GM19372 (cell line): ENCODE results near the gene KHDC1.
"Not testable (repeated sequence)": the region's sequence is repeated elsewhere in the genome, so short reads cannot be mapped to it uniquely, and the experiment has no call there.

Experiments used
- ATAC-seq: cut with Tn5 transposase; IDR thresholded peaks from one replicate; pipeline ENCODE4 v1.9.1; 2021; ENCODE audit warnings: mild to moderate bottlenecking, low read depth, moderate library complexity; ENCODE audit not compliant: unreplicated experiment

Gene KHDC1, protein sequence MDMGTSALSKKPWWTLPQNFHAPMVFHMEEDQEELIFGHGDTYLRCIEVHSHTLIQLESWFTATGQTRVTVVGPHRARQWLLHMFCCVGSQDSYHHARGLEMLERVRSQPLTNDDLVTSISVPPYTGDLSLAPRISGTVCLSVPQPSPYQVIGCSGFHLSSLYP

DNA sequence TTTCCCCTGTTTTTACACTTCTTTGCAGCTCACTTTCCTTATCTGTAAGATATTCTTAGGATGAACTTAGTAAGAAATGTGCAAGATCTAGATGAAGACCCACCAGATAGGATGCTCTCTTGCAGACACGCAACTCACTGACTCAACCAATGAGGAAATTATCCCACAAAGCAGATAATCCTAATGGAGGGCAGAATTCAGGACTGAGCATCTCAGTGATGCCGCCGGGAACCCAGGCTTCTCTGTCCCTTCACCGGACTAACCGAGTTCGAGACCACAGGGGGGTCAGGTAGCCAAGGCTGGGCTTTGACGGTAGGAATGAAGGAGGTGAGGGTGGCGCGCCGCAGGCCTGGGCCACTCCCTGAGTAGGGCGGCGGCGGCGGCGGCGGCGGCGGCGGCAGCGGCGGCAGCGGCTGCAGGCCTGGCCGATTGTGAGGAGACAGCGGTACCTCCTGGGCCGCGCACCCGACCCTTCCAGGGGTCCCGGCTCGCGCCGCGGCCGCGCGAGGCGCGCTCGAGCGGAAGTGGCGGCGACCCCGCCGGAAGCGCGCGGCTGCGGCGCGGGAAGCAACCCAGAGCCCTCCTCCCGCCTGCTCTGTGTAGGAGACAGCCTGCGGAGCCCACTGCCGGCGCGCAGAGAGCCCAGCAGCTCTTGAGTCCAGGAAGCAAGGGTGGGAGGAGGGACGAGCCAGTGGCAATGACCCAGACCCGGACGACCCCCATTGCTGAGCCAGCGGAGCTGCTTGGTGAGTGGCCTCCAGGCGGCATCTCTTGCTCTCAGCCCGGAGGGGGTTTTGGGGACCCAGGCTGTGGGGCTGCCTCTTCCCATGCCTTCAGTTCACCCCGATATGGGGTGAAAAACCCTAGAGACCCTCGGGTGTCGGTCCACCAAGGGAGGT, at the start of gene KHDC1:
Gene KHDC1 (minus strand): TSS at position 526 of the 899 bp plus-strand sequence. CDS start 20,679 bp downstream, outside the sequence.
- ATAC-seq, result peak; percentile 88

DNA sequence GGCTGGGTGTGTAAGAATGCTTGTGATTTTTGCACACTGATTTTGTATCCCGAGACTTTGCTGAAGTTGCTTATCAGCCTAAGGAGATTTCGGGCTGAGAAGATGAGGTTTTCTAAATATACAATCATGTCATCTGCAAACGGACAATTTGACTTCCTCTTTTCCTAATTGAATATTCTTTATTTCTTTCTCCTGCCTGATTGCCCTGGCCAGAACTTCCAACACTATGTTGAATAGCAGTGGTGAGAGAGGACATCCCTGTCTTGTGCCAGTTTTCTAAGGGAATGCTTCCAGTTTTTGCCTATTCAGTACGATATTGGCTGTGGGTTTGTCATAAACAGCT, 47.5 kb upstream of the KHDC1 start:
- not testable (repeated sequence) for ATAC-seq

DNA sequence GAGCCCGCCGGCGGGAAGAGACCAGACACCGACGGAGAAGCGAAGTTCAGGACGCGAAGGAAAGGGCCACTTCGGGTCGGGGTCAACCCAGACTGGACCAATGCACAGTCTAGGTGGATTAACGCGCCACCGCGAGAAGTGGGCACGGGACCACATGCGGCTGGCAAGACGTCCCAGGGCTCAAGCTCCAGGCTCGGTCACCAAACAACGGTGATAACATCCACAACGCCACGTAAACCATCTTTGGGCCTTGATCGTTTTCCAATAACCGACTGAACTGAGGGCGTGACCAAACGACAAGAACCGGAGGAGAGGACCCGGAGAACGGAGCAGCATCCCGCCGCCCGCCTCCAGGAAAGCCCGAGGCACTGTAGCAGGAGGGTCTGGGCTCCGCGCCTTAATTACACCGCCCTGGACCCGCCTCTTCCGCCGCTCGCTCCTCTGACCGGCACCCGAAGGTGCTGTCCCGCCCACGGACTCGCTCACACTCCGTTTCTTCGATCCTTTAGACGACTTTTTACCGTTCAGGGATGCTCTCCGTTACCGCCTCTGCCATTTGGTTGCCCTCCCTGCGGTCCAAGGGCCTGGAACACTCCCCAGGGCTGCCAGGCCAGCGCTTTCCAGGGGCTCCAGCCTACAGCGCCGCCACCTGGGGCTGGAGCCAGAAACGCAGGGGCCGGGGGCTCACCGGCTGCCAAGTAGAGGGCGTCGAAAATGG, 46.9 kb upstream of the KHDC1 start:
- ATAC-seq, result peak; percentile 97

DNA sequence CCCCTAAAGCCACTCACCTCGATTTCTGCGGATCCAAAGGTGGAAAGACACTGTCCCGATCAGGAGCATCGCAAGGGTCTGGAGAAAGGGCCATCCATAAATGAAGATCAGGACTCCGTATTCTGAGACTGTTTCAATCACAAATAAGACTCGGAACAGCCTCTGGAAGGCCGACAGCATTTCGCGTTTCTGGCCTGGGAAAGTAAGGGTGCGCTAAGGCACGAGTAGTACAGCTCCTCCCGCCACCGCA, 46.5 kb upstream of the KHDC1 start:
- ATAC-seq, result no peak

DNA sequence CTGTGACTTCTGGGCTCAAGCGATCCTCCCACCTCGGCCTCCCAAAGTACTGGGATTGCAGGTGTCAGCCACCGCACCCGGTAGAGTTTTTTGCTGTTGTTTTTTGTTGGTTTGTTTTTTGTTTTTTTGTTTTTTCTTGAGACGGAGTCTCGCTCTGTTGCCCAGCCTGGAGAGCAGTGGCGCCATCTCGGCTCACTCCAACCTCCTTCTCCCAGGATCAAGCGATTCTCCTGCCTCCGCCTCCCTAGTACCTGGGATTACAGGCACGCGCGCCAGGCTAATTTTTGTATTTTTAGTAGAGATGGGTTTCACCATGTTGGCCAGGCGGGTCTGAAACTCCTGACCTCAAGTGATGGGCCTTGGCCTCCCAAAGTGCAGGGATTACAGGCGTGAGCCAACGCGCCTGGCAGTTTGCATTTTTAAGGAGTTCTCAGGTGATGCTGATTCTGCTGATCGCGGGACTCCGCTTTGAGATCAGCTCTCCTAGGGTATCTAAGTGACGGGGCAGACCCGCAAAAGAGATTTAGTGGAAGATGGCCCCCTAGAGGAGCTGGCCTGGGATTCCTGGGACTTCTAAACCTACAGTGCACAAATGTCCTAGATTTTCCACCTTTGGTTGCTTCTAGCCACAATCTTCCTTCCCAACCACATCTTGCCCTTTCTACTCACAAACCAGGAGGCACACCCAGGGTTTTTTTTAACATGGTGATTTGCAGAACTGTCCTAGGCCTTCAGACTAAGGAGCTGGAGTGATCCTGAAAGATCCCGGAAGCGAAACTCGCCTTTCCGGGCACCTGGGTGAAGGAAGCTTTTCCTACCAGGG, 45.9 kb upstream of the KHDC1 start:
- ATAC-seq, result no peak

DNA sequence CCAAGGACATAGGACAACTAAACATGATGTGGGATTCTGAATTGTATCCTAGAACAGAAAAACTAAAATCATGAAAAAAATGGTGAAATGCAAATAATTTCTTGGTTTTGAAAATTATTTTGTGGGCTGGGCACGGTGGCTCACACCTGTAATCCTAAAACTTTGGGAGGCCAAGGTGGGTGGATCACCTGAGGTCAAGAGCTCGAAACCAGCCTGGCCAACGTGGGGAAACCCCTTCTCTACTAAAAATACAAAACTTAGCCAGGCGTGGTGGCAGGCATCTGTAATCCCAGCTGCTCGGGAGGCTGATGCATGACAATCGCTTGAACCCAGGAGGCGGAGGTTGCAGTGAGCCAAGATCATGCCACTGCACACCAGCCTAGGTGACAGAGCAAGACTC, 40.8 kb upstream of the KHDC1 start:
- ATAC-seq, result not testable (repeated sequence)

DNA sequence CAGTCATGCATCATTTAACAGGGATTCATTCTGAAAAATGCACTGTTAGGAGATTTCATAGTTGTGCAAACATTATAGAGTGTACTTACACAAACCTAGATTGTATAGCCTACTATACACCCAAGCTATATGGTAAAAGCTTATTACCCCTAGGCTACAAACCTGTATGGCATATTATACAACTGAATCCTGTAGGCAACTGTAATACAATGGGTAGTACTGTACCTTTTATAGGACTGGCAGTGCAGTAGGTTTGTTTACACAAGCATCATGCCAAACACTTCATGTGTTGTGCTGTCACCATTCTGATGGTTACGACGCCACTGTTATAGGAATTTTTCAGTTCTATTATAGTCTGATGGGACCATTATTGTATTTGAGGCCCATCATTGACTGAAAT, 39.3 kb upstream of the KHDC1 start:
- ATAC-seq, result no peak

DNA sequence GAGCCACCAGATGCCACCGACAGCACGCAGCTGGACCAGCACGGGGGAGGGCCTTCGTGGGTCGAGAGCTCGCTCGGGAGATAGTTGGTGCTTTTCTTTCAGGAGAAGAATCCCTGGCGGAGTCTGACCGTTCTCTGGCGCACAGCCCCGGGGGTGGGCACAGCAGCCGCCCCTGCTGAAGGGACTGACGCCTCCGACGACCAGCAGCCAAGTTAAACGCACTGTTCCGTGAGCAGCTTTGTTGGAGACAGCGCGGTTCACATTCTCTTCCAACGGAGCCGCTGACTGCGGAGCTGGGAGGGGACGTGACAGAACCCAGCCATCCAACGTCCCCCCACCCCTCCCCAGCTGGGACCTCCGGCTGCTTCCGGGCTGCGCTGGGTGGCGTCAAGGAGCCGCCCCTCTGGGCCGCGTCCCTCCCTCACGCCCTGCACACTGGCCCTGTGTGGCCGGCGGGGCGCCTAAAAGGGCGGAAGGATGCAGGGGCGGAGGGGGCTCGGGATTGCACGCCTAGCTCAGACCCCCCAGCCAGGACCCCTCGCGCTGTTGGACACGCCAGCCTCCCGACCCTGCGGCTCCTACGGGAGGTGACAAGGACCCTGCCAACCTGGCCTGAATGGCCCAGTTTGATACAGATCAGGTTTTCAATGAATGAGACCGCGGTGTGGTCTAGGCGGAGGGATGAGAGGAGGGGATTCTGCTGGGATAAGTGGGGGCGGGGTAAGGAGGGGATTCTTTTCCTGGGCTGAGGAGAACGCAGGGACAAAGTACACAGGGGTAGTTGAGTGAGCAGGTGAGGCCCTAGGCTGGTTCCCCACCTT, 36.4 kb upstream of the KHDC1 start:
- no peak for ATAC-seq

DNA sequence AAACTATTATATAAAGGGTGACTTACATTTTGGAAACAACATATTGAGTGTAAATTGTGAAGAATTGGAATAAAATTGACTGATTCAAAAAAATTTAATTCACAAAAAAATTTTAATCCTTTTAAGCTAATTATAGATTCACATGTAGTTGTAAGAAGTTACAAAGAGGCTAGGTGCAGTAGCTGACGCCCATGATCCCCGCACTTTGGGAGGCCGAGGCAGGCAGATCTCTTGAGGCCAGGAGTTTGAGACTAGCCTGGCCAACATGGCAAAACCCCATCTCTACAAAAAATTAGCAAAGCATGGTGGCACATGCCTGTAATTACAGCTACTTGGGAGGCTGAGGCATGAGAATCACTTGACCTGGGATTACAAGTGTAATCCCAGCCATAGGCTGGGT, 30.3 kb upstream of the KHDC1 start:
- no peak for ATAC-seq

DNA sequence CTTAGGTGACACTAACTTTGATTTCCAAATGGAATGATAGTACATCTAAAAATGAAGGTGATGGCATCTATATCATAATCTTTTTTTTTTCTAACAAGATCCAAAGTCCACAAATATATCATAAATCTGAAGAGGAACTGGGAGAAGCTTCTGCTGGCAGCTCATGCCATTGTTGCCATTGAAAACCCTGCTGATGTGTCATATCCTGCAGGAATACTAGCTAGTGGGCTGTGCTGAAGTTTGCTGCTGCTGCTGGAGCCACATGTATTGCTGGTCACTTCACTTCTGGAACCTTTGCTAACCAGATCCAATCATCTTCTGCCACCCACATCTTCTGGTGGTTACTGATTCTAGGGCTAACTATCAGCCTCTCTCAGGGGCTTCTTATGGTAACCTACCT, 27.4 kb upstream of the KHDC1 start:
- ATAC-seq, result no peak

DNA sequence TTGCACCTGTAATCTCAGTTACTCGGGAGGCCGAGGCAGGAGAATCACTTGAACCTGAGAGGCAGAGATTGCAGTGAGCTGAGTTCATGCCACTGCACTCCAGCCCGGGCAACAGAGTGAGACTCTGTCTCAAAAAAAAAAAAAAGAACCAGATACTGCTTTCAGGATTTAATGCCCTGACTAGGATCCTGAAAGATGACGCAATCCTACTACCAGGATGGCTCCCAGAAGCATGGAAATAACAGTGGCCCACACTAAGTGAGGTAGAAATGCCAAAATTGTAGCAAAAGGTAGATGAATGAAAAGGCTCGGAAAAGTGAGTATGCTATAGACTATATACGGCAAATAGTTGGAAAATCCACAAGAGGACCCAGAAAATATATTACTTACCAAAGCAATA, 23.8 kb upstream of the KHDC1 start:
- no peak for ATAC-seq

DNA sequence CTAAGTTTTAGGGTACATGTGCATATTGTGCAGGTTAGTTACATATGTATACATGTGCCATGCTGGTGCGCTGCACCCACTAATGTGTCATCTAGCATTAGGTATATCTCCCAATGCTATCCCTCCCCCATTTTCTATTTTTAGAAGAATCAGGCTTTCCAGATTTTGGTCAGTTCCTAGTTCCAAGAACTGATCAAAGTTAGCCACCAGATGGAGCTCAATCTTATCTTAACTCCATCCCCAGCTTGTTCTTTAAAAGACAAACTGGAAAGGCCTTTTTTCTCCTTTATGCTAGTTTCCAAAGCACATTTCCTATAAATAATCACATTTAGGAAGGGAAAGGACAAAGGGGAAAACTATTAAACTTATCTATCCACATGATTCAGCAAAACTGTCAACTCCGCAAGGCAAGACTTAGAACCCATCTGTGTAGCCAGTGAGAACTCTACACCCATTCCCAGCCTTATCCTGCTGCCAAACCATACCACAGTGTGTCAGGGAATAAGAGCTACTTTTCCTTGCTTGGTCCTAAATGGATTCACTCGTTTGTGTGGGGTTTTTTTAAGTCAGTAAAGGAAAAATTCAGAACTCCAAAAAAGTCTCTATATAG, 22.8 kb upstream of the KHDC1 start:
- ATAC-seq, result no peak

DNA sequence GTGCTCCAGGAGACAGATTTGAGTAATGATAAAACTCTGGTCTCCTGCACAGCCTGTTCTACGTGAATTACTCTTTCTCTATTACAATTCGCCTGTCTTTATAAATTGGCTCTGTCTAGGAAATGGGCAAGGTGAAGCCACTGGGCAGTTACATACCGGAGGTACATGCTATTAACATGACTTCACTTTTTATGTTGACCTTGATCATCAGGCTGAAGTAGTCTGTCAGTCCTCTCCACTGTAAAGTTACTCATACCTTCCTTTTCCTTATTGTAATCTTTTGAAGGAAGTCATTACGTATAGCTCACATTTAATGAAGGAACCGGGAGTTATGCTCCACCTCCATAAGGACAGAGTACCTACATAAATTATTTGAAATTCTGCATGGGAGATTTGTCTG, 19.9 kb upstream of the KHDC1 start:
- ATAC-seq, result no peak

DNA sequence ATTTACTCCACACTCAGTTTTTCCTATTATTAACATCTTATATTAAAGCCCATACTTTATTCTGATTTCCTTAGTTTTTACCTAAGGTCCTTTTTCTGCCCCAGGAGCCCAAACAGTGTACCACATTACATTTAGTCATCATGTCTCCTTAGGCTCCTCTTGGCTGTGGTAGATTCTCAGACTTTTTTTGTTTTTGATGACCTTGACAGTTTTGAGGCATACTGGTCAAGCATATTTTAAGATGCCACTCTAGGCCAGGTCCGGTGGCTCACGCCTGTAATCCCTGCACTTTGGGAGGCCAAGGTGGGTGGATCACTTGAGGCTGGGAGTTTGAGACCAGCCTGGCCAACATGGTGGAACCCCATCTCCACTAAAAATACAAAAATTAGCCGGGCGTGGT, 18.7 kb upstream of the KHDC1 start:
- not testable (repeated sequence) for ATAC-seq

DNA sequence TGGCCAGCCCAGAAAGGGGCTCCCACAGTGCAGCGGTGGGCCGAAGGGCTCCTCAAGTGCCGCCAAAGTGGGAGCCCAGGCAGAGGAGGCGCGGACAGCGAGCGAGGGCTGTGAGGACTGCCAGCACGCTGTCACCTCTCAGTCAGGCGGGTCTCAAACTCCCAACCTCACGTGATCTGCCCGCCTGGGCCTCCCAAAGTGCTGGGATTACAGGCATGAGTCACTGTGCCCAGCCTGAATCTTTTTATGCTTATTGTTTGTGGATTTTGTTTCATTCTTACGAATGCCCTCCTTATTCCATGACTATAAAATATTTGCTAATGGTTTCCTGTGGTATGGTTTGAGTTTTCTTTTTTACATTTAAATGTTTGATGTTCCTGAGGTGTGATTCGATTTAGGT, 6.3 kb upstream of the KHDC1 start:
- ATAC-seq, result not testable (repeated sequence)

DNA sequence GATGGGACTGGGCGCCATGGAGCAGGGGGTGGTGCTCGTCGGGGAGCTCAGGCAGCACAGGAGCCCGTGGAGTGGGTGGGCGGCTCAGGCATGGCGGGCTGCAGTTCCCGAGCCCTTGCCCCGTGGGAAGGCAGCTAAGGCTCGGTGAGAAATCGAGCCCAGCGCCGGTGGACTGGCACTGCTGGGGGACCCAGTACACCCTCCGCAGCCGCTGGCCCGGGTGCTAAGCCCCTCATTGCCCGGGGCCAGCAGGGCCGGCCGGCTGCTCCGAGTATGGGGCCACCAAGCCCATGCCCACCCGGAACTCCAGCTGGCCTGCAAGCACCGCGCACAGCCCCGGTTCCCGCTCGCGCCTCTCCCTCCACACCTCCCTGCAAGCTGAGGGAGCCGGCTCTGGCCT, 5.9 kb upstream of the KHDC1 start:
- not testable (repeated sequence) for ATAC-seq

DNA sequence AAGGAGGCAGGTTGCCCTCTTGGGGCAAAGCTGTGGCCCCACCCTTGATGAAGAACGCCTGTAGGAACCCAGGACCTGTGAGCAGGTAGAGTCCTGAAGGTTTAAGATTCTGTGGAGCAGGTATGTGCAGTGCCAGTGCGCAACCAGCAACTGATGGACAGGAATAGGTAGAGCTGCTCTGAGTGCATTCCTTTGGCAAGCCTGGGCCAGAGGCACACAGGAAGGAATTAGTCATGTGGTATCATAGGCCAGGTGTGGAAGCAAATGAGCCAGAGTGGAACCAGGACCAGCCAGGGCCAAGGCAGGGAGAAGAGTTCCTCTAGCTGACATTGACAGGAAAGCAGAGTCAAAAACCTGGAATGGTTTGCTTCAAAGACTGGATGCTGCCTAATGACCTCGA, 1.4 kb upstream of the KHDC1 start:
- no peak for ATAC-seq

DNA sequence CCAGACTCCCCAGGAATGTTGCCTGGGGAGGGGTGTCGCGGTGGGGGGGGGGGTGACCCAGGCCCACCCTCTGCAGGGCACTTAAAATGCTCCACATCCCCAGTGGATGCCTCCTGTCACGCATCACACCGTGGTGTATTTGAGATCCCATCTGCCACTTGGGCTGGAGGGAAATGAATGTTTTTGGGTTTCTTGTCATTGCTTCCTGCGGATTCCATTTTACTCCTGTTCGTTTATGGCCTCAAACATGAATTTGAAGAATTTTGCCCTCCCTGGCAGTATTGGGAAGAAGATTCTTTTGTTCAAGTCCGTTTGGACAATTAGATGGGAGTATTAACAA, 544 bp upstream of the KHDC1 start:
- ATAC-seq, result no peak

DNA sequence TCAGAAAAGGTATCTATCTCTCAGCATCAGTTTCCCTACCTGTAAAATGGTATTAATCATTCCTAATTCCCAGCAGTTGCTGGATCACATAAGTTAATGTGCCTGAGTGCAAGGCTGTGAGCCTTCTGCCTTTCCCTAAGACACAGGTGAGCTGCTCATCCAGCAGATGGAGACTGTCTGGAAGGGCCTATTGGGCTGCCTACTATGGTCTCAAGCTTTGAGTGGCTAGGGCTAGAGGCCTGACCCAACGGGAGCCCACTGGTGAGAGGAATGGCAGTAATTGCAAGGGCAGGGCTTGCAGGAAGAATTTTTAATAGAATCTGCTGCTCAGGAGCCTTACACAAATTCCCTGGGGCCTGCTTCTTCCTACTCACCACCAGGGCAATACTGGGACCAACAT, 4.3 kb downstream of the KHDC1 start:
- ATAC-seq, result no peak

DNA sequence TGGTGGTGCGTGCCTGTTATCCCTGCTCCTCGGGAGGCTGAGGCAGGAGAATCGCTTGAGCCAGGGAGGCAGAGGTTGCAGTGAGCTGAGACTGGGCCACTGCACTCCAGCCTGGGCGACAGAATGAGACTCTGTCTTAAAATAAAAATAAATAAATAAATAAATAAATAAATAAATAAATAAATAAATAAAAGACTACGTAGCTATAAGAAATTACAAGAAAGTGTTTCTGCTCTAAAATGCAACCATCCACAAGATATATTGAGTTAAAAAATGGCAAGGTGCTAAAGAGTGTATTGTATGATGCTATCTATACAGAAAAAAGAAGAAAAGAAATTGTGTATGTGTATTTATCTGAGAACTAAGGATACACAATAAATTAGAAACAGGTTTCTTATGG, 8.7 kb downstream of the KHDC1 start:
- not testable (repeated sequence) for ATAC-seq
